ENCODE measurements around the gene MTERF1.

MTERF1 gene

GRCh38 chr7:91827169-91827568 lies 53.3 kb downstream of the MTERF1 start:
- DNase-seq = no peak
- Histone ChIP-seq H3K27me3 (ENCODE audit: insufficient read depth, low read length, poor library complexity) (no peaks in the 10 kb centered on the region), H3K9me3 (ENCODE audit: insufficient read depth, low read length, severe bottlenecking) (no peaks in the 10 kb centered on the region), H4K20me1 (ENCODE audit: insufficient read depth, low read length) (no peaks in the 10 kb centered on the region), H2AFZ (ENCODE audit: low read depth, low read length) (no peak overlapping the region), H3K4me1 (ENCODE audit: insufficient read depth, low read length) (no peaks in the 10 kb centered on the region), H3K79me2 (ENCODE audit: insufficient read depth, low read length) (no peaks in the 10 kb centered on the region), H3K36me3 (ENCODE audit: insufficient read depth, low read length) (no peaks in the 10 kb centered on the region), H3K4me2 (ENCODE audit: insufficient read depth, low read length) (no peak overlapping the region), H3K9ac (ENCODE audit: low read depth, low read length) (no peak overlapping the region), H3K4me3 (ENCODE audit: low read depth in 1 of 2, low read length in 2 of 2) (no peak overlapping the region), H3K27ac (ENCODE audit: low read length) (no peak overlapping the region)
- TF ChIP-seq EZH2 (IDR thresholded peaks at IDR 0.05; ENCODE audit: borderline replicate concordance, low read depth, low read length, severe bottlenecking) (no peak), CTCF (IDR thresholded peaks at IDR 0.05; ENCODE audit: borderline replicate concordance, extremely low read depth, low read length, poor library complexity, severe bottlenecking) (no peak)
- ATAC-seq (ENCODE audit: insufficient read depth, low read depth) = no peak

GRCh38 chr7:91826377-91826776 lies 54.1 kb downstream of the MTERF1 start:
- Histone ChIP-seq H3K4me3 (ENCODE audit: low read depth in 1 of 2, low read length in 2 of 2) (no peak overlapping the region), H3K9me3 (ENCODE audit: insufficient read depth, low read length, severe bottlenecking) (no peaks in the 10 kb centered on the region), H3K79me2 (ENCODE audit: insufficient read depth, low read length) (no peaks in the 10 kb centered on the region), H3K36me3 (ENCODE audit: insufficient read depth, low read length) (no peaks in the 10 kb centered on the region), H3K27ac (ENCODE audit: low read length) (no peak overlapping the region), H3K4me2 (ENCODE audit: insufficient read depth, low read length) (no peak overlapping the region), H3K9ac (ENCODE audit: low read depth, low read length) (no peak overlapping the region), H2AFZ (ENCODE audit: low read depth, low read length) (no peak overlapping the region), H4K20me1 (ENCODE audit: insufficient read depth, low read length) (no peaks in the 10 kb centered on the region), H3K27me3 (ENCODE audit: insufficient read depth, low read length, poor library complexity) (no peaks in the 10 kb centered on the region), H3K4me1 (ENCODE audit: insufficient read depth, low read length) (no peaks in the 10 kb centered on the region)
- TF ChIP-seq CTCF (IDR thresholded peaks at IDR 0.05; ENCODE audit: borderline replicate concordance, extremely low read depth, low read length, poor library complexity, severe bottlenecking) (no peak), EZH2 (IDR thresholded peaks at IDR 0.05; ENCODE audit: borderline replicate concordance, low read depth, low read length, severe bottlenecking) (no peak)
- DNase-seq = no peak
- ATAC-seq (ENCODE audit: insufficient read depth, low read depth) = no peak

GRCh38 chr7:91824201-91824600 lies 56.3 kb downstream of the MTERF1 start:
- no peaks in the 10 kb centered on the region for H4K20me1 ChIP-seq (ENCODE audit: insufficient read depth, low read length)
- H3K36me3 ChIP-seq (ENCODE audit: insufficient read depth, low read length) = no peaks in the 10 kb centered on the region
- H2AFZ ChIP-seq (ENCODE audit: low read depth, low read length) = no peak overlapping the region
- H3K27ac ChIP-seq (ENCODE audit: low read length) = no peak overlapping the region
- H3K9me3 ChIP-seq (ENCODE audit: insufficient read depth, low read length, severe bottlenecking) = no peaks in the 10 kb centered on the region
- H3K9ac ChIP-seq (ENCODE audit: low read depth, low read length) = no peak overlapping the region
- ATAC-seq (ENCODE audit: insufficient read depth, low read depth) (no peak), DNase-seq (no peak)
- H3K79me2 ChIP-seq (ENCODE audit: insufficient read depth, low read length) = no peaks in the 10 kb centered on the region
- no peak for TF ChIP-seq CTCF (IDR thresholded peaks at IDR 0.05; ENCODE audit: borderline replicate concordance, extremely low read depth, low read length, poor library complexity, severe bottlenecking)
- TF ChIP-seq EZH2 (IDR thresholded peaks at IDR 0.05; ENCODE audit: borderline replicate concordance, low read depth, low read length, severe bottlenecking) = no peak
- H3K4me3 ChIP-seq (ENCODE audit: low read depth in 1 of 2, low read length in 2 of 2) = no peak overlapping the region
- no peaks in the 10 kb centered on the region for H3K27me3 ChIP-seq (ENCODE audit: insufficient read depth, low read length, poor library complexity)
- no peaks in the 10 kb centered on the region for H3K4me1 ChIP-seq (ENCODE audit: insufficient read depth, low read length)
- H3K4me2 ChIP-seq (ENCODE audit: insufficient read depth, low read length) = no peak overlapping the region

Measured in DND-41 (cell line).